HEK293T (cell line): ENCODE measurements around the gene PRLHR.

Experiments used
- ARNT ChIP-seq: fragments of 450-650 bp; IDR thresholded peaks from 2 replicates; pipeline ENCODE4 v1.6.1; 2017; ENCODE audit warnings: mild to moderate bottlenecking
- BHLHE40 ChIP-seq: fragments of 450-650 bp; IDR thresholded peaks from 2 replicates; pipeline ENCODE4 v1.6.1; 2016; ENCODE audit warnings: mild to moderate bottlenecking, moderate library complexity, borderline replicate concordance
- CTBP1 ChIP-seq: fragments of 450-650 bp; IDR thresholded peaks from 2 replicates; pipeline ENCODE4 v1.6.1; 2016; ENCODE audit warnings: borderline replicate concordance
- ELF4 ChIP-seq: fragments of 450-650 bp; IDR thresholded peaks from 2 replicates; pipeline ENCODE4 v1.6.1; 2017; ENCODE audit warnings: antibody characterized with exemption
- FOXK2 ChIP-seq: fragments of 450-650 bp; IDR thresholded peaks from 2 replicates; pipeline ENCODE4 v1.6.1; 2016; ENCODE audit warnings: mild to moderate bottlenecking
- FOXM1 ChIP-seq: fragments of 450-650 bp; IDR thresholded peaks from 2 replicates; pipeline ENCODE4 v1.6.1; 2017; ENCODE audit warnings: mild to moderate bottlenecking, borderline replicate concordance
- HDGF ChIP-seq: fragments of 450-650 bp; IDR thresholded peaks from 2 replicates; pipeline ENCODE4 v1.6.1; 2017; ENCODE audit warnings: antibody characterized with exemption, borderline replicate concordance
- L3MBTL2 ChIP-seq: fragments of 450-650 bp; conservative IDR thresholded peaks from 2 replicates; pipeline ENCODE4 v1.6.1; 2016; ENCODE audit warnings: mild to moderate bottlenecking
- LEF1 ChIP-seq: fragments of 450-650 bp; IDR thresholded peaks from 2 replicates; pipeline ENCODE4 v1.6.1; 2017; ENCODE audit warnings: mild to moderate bottlenecking, borderline replicate concordance
- NFRKB ChIP-seq: fragments of 450-650 bp; IDR thresholded peaks from 2 replicates; pipeline ENCODE4 v1.6.1; 2016; ENCODE audit warnings: mild to moderate bottlenecking, moderate library complexity
- SP1 ChIP-seq: fragments of 450-650 bp; IDR thresholded peaks from 2 replicates; pipeline ENCODE4 v1.6.1; 2017
- SUZ12 ChIP-seq: fragments of 450-650 bp; IDR thresholded peaks from 2 replicates; pipeline ENCODE4 v1.6.1; 2016; ENCODE audit warnings: mild to moderate bottlenecking
- TARDBP ChIP-seq: fragments of 450-650 bp; IDR thresholded peaks from 2 replicates; pipeline ENCODE4 v1.6.1; 2016
- ZNF384 ChIP-seq: fragments of 450-650 bp; IDR thresholded peaks from 2 replicates; pipeline ENCODE4 v1.6.1; 2016

DNA sequence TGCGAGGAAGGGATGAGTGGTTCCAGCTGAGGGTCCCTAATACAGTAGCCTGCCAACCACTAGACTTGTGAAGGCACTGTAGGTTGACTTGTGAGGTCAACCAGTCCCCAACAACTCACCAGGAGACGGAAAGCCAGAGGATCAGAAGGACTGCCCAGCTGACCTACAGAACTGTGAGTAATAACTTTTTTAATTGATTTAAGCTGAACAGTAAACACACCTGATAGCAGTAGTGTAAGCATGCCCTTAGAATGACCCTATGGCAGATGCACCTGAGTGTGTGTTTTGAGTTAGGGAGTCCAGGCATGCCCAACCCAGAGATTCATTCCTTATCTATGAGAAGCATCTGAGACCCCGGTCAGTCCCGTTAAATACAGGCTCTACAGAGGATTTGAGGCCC is 14.1 kb downstream of the PRLHR start:
- TF ChIP-seq SP1, result no peak
- TF ChIP-seq CTBP1, result no peak
- TF ChIP-seq ZNF384, result no peak
- no peak for TF ChIP-seq TARDBP
- TF ChIP-seq NFRKB, result no peak
- TF ChIP-seq SUZ12, result no peak
- TF ChIP-seq FOXM1, result no peak
- TF ChIP-seq L3MBTL2, result no peak
- no peak for TF ChIP-seq ARNT
- TF ChIP-seq BHLHE40, result no peak
- no peak for TF ChIP-seq HDGF
- no peak for TF ChIP-seq ELF4
- TF ChIP-seq LEF1, result no peak
- TF ChIP-seq FOXK2, result no peak
